Measurements from ENCODE around the gene CUL5. TPM values are rescaled to one million over a fixed set of nuclear protein-coding genes. Genes with fewer than 3 reads are reported as not detected.

Gene CUL5
- 28.6 TPM for total RNA-seq
- polyA plus RNA-seq: 12.3 TPM
- long read RNA-seq, donor 1: 0 reads
- long read RNA-seq, donor 2: 0 reads
- long read RNA-seq, donor 3, full-length matches to known transcripts: 6 of 6 reads
- long read RNA-seq, donor 3, partial matches to known transcripts: 0 of 6 reads
- long read RNA-seq, donor 3, other reads (novel, unspliced or antisense): 0 of 6 reads
- long read RNA-seq, donor 4, partial matches to known transcripts: 0 of 3 reads
- long read RNA-seq, donor 4, other reads (novel, unspliced or antisense): 0 of 3 reads
- long read RNA-seq, donor 5, full-length matches to known transcripts: 5 of 11 reads
- long read RNA-seq, donor 5, partial matches to known transcripts: 6 of 11 reads
- long read RNA-seq, donor 5, other reads (novel, unspliced or antisense): 0 of 11 reads
- long read RNA-seq, donor 6, full-length matches to known transcripts: 3 of 3 reads
- long read RNA-seq, donor 6, partial matches to known transcripts: 0 of 3 reads
- long read RNA-seq, donor 6, other reads (novel, unspliced or antisense): 0 of 3 reads
- long read RNA-seq, donor 7, full-length matches to known transcripts: 3 of 3 reads
- long read RNA-seq, donor 7, partial matches to known transcripts: 0 of 3 reads
- long read RNA-seq, donor 7, other reads (novel, unspliced or antisense): 0 of 3 reads
- long read RNA-seq, donor 8, partial matches to known transcripts: 0 of 2 reads
- long read RNA-seq, donor 8, other reads (novel, unspliced or antisense): 0 of 2 reads
- long read RNA-seq, donor 9, partial matches to known transcripts: 0 of 1 reads
- long read RNA-seq, donor 9, other reads (novel, unspliced or antisense): 0 of 1 reads
- long read RNA-seq, donor 10, transcript CUL5-202 (3 exons, 751 nt): major isoform, 6 of 6 reads
- long read RNA-seq, donor 10, partial matches to known transcripts: 0 of 6 reads
- long read RNA-seq, donor 10, other reads (novel, unspliced or antisense): 0 of 6 reads

DNA sequence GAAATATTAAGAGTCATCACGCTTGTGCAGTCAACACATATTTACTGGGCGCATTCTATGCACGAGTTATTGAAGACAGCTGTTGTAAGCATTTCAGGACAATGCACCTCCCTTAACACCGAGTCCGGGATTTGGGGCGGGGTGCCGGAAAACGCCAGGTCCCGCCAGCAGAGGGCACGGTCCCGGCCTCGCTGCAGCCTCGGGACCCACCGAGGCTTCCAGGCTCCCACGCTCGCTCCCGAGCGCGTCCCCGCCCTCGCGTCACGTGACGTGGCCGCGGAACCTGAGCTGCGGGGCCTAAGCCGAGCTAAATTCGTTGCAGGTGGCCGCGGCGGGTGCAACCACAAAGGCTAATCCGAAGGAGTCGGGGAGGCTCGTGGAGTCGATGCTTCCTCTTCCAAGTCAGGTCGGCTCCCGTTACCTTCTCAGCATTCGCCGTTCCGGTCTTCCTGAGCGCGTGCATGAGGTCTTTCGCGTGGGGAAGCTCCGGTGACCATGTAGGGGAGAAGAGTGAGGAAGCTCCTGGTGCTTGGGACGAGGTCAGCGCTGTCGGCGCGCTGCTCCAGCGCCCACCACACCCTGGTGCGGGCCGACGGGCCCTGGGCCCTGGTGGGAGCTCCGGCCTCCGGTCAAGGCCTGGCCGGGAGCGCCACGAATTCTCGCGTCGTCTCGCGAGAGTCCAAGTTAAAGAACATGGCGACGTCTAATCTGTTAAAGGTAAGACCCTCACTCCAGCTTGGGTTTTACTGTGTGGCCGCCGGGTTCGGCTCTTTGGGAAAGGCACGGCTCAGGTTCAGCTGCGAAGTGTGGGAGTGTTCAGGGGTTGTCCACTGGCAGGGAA lies at the start of gene CUL5:
CUL5 (plus strand) TSS at position 243 of the 841 bp plus-strand sequence; CDS start at position 694, 451 bp downstream.
- Histone ChIP-seq H3K4me3 (ENCODE audit: low read length in 2 of 2) (peak within 1 kb of the TSS; percentile 66 to 98), H3K27ac (ENCODE audit: low read depth in 1 of 2, low read length in 1 of 2) (peak within 1 kb of the TSS; percentile 97 to 98), H3K9me3 (ENCODE audit: control insufficient read depth in 2 of 2, insufficient read depth in 1 of 2, low read length in 1 of 2) (no peaks in the 10 kb centered on the region), H3K27me3 (ENCODE audit: control insufficient read depth in 2 of 2, insufficient read depth in 1 of 2, low read length in 1 of 2) (no peaks in the 10 kb centered on the region), H3K4me1 (ENCODE audit: control insufficient read depth in 2 of 2, insufficient read depth in 2 of 2, low read length in 2 of 2) (peaks cover 3% of the 10 kb centered on the region in 2 donors), H3K36me3 (ENCODE audit: control insufficient read depth in 2 of 2, insufficient read depth in 2 of 2, low read length in 1 of 2) (peaks cover 0 to 3% of the 10 kb centered on the region in 2 donors)
- peak; percentile 87 to 98 (median 91) for DNase-seq (ENCODE audit: low read depth in 6 of 9, low spot score in 9 of 9)
- WGBS: under 1% methylated on average over 72 of the region's 72 CpGs

DNA sequence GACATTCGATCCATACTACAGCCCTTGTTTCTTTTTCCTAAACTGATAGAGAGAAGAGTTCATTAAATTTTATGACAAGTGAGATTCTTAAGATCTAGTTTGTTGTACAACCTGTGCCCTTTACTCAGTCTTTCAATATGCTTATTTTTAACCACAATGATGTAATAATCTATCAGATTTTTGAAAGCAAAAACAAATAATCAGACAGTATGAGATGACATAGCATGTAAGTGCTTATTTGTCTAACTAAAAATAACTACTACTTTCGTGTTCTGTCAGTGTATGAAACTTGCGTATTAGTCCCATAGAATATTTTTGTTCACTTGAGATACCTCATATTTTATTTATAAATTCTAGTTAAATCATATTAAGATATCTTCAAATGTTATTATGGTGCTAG lies 47.2 kb upstream of the CUL5 start:
- 94% methylated on average over 3 of the region's 3 CpGs for WGBS
- no peak overlapping the region for H3K27ac ChIP-seq (ENCODE audit: low read depth in 1 of 2, low read length in 1 of 2)
- no peaks in the 10 kb centered on the region for H3K27me3 ChIP-seq (ENCODE audit: control insufficient read depth in 2 of 2, insufficient read depth in 1 of 2, low read length in 1 of 2)
- H3K9me3 ChIP-seq (ENCODE audit: control insufficient read depth in 2 of 2, insufficient read depth in 1 of 2, low read length in 1 of 2): no peaks in the 10 kb centered on the region
- no peak overlapping the region for H3K4me3 ChIP-seq (ENCODE audit: low read length in 2 of 2)
- H3K4me1 ChIP-seq (ENCODE audit: control insufficient read depth in 2 of 2, insufficient read depth in 2 of 2, low read length in 2 of 2): no peaks in the 10 kb centered on the region
- DNase-seq (ENCODE audit: low read depth in 6 of 9, low spot score in 9 of 9): no peak
- H3K36me3 ChIP-seq (ENCODE audit: control insufficient read depth in 2 of 2, insufficient read depth in 2 of 2, low read length in 1 of 2): no peaks in the 10 kb centered on the region

DNA sequence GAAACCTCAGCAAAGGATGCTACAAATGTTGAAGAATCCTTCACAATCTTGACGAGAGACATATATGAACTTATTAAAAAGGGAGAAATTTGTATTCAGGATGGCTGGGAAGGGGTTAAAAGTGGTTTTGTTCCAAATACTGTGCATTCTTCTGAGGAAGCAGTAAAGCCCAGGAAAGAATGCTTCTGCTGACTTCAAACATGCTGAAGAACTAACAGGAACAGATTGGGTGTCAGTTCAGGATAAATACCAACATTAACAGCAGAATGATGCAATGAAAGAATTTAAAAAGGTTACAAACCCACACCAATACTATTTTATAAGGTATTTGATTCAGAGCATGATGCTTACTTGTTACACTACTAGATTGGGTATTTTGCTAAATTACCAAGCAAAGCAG lies 46.5 kb upstream of the CUL5 start:
- H3K4me1 ChIP-seq (ENCODE audit: control insufficient read depth in 2 of 2, insufficient read depth in 2 of 2, low read length in 2 of 2): no peaks in the 10 kb centered on the region
- H3K36me3 ChIP-seq (ENCODE audit: control insufficient read depth in 2 of 2, insufficient read depth in 2 of 2, low read length in 1 of 2): no peaks in the 10 kb centered on the region
- no peak overlapping the region for H3K4me3 ChIP-seq (ENCODE audit: low read length in 2 of 2)
- no peaks in the 10 kb centered on the region for H3K27me3 ChIP-seq (ENCODE audit: control insufficient read depth in 2 of 2, insufficient read depth in 1 of 2, low read length in 1 of 2)
- H3K27ac ChIP-seq (ENCODE audit: low read depth in 1 of 2, low read length in 1 of 2): no peak overlapping the region
- WGBS: 95% methylated on average over 1 of the region's 1 CpG
- H3K9me3 ChIP-seq (ENCODE audit: control insufficient read depth in 2 of 2, insufficient read depth in 1 of 2, low read length in 1 of 2): no peaks in the 10 kb centered on the region
- no peak for DNase-seq (ENCODE audit: low read depth in 6 of 9, low spot score in 9 of 9)

DNA sequence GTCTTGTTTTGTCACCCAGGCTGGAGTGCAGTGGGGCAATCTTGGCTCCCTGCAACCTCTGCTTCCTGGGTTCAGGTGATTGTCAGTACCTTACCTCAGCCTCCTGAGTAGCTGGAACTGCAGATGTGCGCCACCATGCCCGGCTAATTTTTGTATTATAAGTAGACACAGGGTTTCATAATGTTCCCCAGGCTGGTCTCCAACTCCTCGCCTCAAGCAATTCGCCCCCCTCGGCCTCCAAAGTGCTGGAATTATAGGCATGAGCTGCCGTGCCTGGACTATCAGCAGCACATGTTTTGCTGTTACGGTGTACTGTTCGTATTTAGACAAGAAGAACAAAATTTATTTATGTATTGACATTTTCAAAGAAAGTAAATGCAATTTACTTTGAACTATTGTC lies 45.6 kb upstream of the CUL5 start:
- H3K4me3 ChIP-seq (ENCODE audit: low read length in 2 of 2): no peak overlapping the region
- no peak for DNase-seq (ENCODE audit: low read depth in 6 of 9, low spot score in 9 of 9)
- H3K9me3 ChIP-seq (ENCODE audit: control insufficient read depth in 2 of 2, insufficient read depth in 1 of 2, low read length in 1 of 2): no peaks in the 10 kb centered on the region
- no peaks in the 10 kb centered on the region for H3K4me1 ChIP-seq (ENCODE audit: control insufficient read depth in 2 of 2, insufficient read depth in 2 of 2, low read length in 2 of 2)
- 81% methylated on average over 8 of the region's 8 CpGs for WGBS
- H3K27me3 ChIP-seq (ENCODE audit: control insufficient read depth in 2 of 2, insufficient read depth in 1 of 2, low read length in 1 of 2): no peaks in the 10 kb centered on the region
- H3K36me3 ChIP-seq (ENCODE audit: control insufficient read depth in 2 of 2, insufficient read depth in 2 of 2, low read length in 1 of 2): no peaks in the 10 kb centered on the region
- no peak overlapping the region for H3K27ac ChIP-seq (ENCODE audit: low read depth in 1 of 2, low read length in 1 of 2)

GRCh38 chr11:107969219-107969618 lies 39.5 kb upstream of the CUL5 start:
- Histone ChIP-seq H3K9me3 (ENCODE audit: control insufficient read depth in 2 of 2, insufficient read depth in 1 of 2, low read length in 1 of 2) (no peaks in the 10 kb centered on the region), H3K36me3 (ENCODE audit: control insufficient read depth in 2 of 2, insufficient read depth in 2 of 2, low read length in 1 of 2) (no peaks in the 10 kb centered on the region), H3K27ac (ENCODE audit: low read depth in 1 of 2, low read length in 1 of 2) (no peak overlapping the region), H3K27me3 (ENCODE audit: control insufficient read depth in 2 of 2, insufficient read depth in 1 of 2, low read length in 1 of 2) (no peaks in the 10 kb centered on the region), H3K4me1 (ENCODE audit: control insufficient read depth in 2 of 2, insufficient read depth in 2 of 2, low read length in 2 of 2) (no peaks in the 10 kb centered on the region), H3K4me3 (ENCODE audit: low read length in 2 of 2) (no peak overlapping the region)
- no peak for DNase-seq (ENCODE audit: low read depth in 6 of 9, low spot score in 9 of 9)

GRCh38 chr11:107970049-107970448 lies 38.6 kb upstream of the CUL5 start:
- whole genome bisulfite sequencing: 93% methylated on average over 5 of the region's 5 CpGs
- DNase-seq (ENCODE audit: low read depth in 6 of 9, low spot score in 9 of 9): no peak
- no peaks in the 10 kb centered on the region for H3K4me1 ChIP-seq (ENCODE audit: control insufficient read depth in 2 of 2, insufficient read depth in 2 of 2, low read length in 2 of 2)
- H3K9me3 ChIP-seq (ENCODE audit: control insufficient read depth in 2 of 2, insufficient read depth in 1 of 2, low read length in 1 of 2): no peaks in the 10 kb centered on the region
- no peak overlapping the region for H3K27ac ChIP-seq (ENCODE audit: low read depth in 1 of 2, low read length in 1 of 2)
- no peaks in the 10 kb centered on the region for H3K36me3 ChIP-seq (ENCODE audit: control insufficient read depth in 2 of 2, insufficient read depth in 2 of 2, low read length in 1 of 2)
- H3K27me3 ChIP-seq (ENCODE audit: control insufficient read depth in 2 of 2, insufficient read depth in 1 of 2, low read length in 1 of 2): no peaks in the 10 kb centered on the region
- H3K4me3 ChIP-seq (ENCODE audit: low read length in 2 of 2): no peak overlapping the region

- H3K36me3 ChIP-seq (ENCODE audit: control insufficient read depth in 2 of 2, insufficient read depth in 2 of 2, low read length in 1 of 2): no peaks in the 10 kb centered on the region
- DNase-seq (ENCODE audit: low read depth in 6 of 9, low spot score in 9 of 9): no peak
- whole genome bisulfite sequencing: 95% methylated on average over 1 of the region's 1 CpG
- no peaks in the 10 kb centered on the region for H3K4me1 ChIP-seq (ENCODE audit: control insufficient read depth in 2 of 2, insufficient read depth in 2 of 2, low read length in 2 of 2)
- H3K9me3 ChIP-seq (ENCODE audit: control insufficient read depth in 2 of 2, insufficient read depth in 1 of 2, low read length in 1 of 2): no peaks in the 10 kb centered on the region
- no peak overlapping the region for H3K27ac ChIP-seq (ENCODE audit: low read depth in 1 of 2, low read length in 1 of 2)
- no peaks in the 10 kb centered on the region for H3K27me3 ChIP-seq (ENCODE audit: control insufficient read depth in 2 of 2, insufficient read depth in 1 of 2, low read length in 1 of 2)
- no peak overlapping the region for H3K4me3 ChIP-seq (ENCODE audit: low read length in 2 of 2)
Measured at GRCh38 chr11:107973641-107974040, 35.1 kb upstream of the CUL5 start.

- Histone ChIP-seq H3K4me1 (ENCODE audit: control insufficient read depth in 2 of 2, insufficient read depth in 2 of 2, low read length in 2 of 2) (no peaks in the 10 kb centered on the region), H3K9me3 (ENCODE audit: control insufficient read depth in 2 of 2, insufficient read depth in 1 of 2, low read length in 1 of 2) (no peaks in the 10 kb centered on the region), H3K27ac (ENCODE audit: low read depth in 1 of 2, low read length in 1 of 2) (no peak overlapping the region), H3K4me3 (ENCODE audit: low read length in 2 of 2) (no peak overlapping the region), H3K27me3 (ENCODE audit: control insufficient read depth in 2 of 2, insufficient read depth in 1 of 2, low read length in 1 of 2) (no peaks in the 10 kb centered on the region), H3K36me3 (ENCODE audit: control insufficient read depth in 2 of 2, insufficient read depth in 2 of 2, low read length in 1 of 2) (no peaks in the 10 kb centered on the region)
- peak in 1 of 9 donors; percentile 7 for DNase-seq (ENCODE audit: low read depth in 6 of 9, low spot score in 9 of 9)
- WGBS: 94% methylated on average over 5 of the region's 5 CpGs
Measured at GRCh38 chr11:107988397-107989158, 20.1 kb upstream of the CUL5 start.
